ENCODE measurements around the gene RGS3.

The RGS3 gene

GRCh38 chr9:113631871-113632665, 168.5 kb downstream of the RGS3 start:
- no peak for ATAC-seq (ENCODE audit: low read depth)
- Histone ChIP-seq H3K36me3 (ENCODE audit: low read depth) (no peaks in the 10 kb centered on the region), H3K4me3 (ENCODE audit: severe bottlenecking) (no peak overlapping the region), H3K4me1 (ENCODE audit: insufficient read depth, poor library complexity, severe bottlenecking) (no peaks in the 10 kb centered on the region), H3K9me3 (ENCODE audit: severe bottlenecking) (no peaks in the 10 kb centered on the region), H3K27ac (ENCODE audit: poor library complexity, severe bottlenecking) (no peak overlapping the region), H3K27me3 (ENCODE audit: insufficient read depth, poor library complexity, severe bottlenecking) (no peaks in the 10 kb centered on the region)
- no peak for DNase-seq (ENCODE audit: low spot score)
- TF ChIP-seq, protein P1, sequence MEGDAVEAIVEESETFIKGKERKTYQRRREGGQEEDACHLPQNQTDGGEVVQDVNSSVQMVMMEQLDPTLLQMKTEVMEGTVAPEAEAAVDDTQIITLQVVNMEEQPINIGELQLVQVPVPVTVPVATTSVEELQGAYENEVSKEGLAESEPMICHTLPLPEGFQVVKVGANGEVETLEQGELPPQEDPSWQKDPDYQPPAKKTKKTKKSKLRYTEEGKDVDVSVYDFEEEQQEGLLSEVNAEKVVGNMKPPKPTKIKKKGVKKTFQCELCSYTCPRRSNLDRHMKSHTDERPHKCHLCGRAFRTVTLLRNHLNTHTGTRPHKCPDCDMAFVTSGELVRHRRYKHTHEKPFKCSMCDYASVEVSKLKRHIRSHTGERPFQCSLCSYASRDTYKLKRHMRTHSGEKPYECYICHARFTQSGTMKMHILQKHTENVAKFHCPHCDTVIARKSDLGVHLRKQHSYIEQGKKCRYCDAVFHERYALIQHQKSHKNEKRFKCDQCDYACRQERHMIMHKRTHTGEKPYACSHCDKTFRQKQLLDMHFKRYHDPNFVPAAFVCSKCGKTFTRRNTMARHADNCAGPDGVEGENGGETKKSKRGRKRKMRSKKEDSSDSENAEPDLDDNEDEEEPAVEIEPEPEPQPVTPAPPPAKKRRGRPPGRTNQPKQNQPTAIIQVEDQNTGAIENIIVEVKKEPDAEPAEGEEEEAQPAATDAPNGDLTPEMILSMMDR (IDR thresholded peaks at IDR 0.05; ENCODE audit: poor library complexity, severe bottlenecking), result no peak

DNA sequence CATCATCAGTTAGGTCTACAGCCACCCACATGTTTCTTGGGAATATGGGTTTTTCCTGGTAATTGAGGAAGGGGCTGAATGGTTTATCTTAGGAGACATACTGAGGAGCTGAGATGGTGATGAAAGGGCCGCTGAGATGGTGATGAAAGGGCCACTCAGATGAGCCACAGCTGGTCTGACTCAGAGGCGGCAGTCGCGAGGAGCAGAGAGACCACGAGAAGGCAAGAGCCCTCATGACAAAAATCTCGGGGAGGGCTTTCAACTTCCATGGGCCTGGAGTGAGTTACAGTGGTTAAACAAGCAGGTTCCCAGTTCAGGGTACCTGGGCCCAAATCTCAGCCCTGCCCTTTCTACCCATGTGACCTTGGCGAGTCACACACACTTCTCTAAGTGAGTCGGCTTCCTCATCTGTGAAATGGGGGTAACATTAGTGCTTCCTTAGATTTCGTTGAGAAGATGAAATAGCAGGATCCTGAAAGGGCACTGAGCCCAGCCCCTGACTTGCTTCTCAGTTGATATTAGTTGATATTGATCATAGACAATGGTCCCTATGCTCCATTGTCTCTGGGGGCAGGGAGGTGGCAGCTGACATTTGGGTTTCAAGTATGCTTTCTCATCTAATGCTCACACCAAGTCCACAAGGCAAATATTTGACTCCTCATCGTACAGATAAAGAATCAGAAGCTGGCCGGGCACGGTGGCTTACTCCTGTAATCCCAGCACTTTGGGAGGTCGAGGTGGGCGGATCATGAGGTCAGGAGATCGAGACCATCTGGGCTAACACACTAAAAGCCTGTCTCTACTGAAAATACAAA, 169.5 kb downstream of the RGS3 start:
- TF ChIP-seq, protein P1 (IDR thresholded peaks at IDR 0.05; ENCODE audit: poor library complexity, severe bottlenecking), result no peak
- Histone ChIP-seq H3K9me3 (ENCODE audit: severe bottlenecking) (no peaks in the 10 kb centered on the region), H3K4me3 (ENCODE audit: severe bottlenecking) (no peak overlapping the region), H3K4me1 (ENCODE audit: insufficient read depth, poor library complexity, severe bottlenecking) (no peaks in the 10 kb centered on the region), H3K27ac (ENCODE audit: poor library complexity, severe bottlenecking) (no peak overlapping the region), H3K27me3 (ENCODE audit: insufficient read depth, poor library complexity, severe bottlenecking) (no peaks in the 10 kb centered on the region), H3K36me3 (ENCODE audit: low read depth) (no peaks in the 10 kb centered on the region)
- DNase-seq (ENCODE audit: low spot score), result no peak
- no peak for ATAC-seq (ENCODE audit: low read depth)

DNA sequence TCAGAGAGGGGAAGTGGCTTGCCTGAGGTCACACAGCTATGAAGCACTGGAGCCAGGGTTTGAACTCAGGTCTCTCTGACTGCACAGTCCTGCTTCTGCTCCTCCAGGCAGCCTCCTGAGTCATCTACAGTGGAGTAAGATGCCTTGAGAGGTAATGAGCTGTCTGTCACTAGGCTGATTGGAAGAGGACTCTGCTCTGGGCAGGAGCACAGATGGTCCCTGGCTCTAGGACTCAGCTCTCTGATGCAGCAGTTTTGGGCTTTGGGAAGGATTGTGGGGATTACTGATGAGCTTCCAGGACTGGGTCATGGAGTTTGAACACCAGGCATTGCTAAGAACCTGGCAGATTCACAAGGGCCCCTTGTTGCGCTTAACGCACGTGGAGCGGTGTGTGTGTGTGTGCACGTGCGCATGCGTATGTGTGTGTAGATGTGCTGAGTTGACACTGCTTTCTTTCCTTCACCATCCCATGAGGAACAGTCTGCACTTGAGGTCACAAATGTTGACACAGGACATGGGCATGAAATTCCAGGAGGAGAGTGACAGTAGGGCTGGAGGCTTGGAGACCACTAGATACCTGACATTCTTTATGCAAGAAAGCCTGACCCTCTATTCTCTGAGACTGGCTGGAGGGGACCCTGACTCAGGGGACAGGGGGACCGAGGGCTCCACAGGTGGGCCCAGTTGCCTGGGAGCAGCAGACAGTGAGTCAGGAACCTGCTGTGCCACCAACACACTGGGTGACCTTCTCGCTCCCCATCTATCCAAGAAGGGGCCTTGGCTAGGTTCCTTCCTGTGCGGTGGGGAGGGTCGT, 170.5 kb downstream of the RGS3 start:
- ATAC-seq (ENCODE audit: low read depth), result no peak

GRCh38 chr9:113634596-113635515, 171.3 kb downstream of the RGS3 start:
- no peaks in the 10 kb centered on the region for H3K36me3 ChIP-seq (ENCODE audit: low read depth)
- no peaks in the 10 kb centered on the region for H3K9me3 ChIP-seq (ENCODE audit: severe bottlenecking)
- H3K4me3 ChIP-seq (ENCODE audit: severe bottlenecking), result no peak overlapping the region
- no peak overlapping the region for H3K27ac ChIP-seq (ENCODE audit: poor library complexity, severe bottlenecking)
- peak; percentile 9 for DNase-seq (ENCODE audit: low spot score)
- TF ChIP-seq, protein P1 (IDR thresholded peaks at IDR 0.05; ENCODE audit: poor library complexity, severe bottlenecking), result no peak
- no peak for ATAC-seq (ENCODE audit: low read depth)
- no peaks in the 10 kb centered on the region for H3K4me1 ChIP-seq (ENCODE audit: insufficient read depth, poor library complexity, severe bottlenecking)
- H3K27me3 ChIP-seq (ENCODE audit: insufficient read depth, poor library complexity, severe bottlenecking), result no peaks in the 10 kb centered on the region

More for the DNA sequence above, 170.5 kb downstream of the RGS3 start:
- TF ChIP-seq, protein P1 (IDR thresholded peaks at IDR 0.05; ENCODE audit: poor library complexity, severe bottlenecking), result no peak
- H3K36me3 ChIP-seq (ENCODE audit: low read depth), result no peaks in the 10 kb centered on the region
- H3K27me3 ChIP-seq (ENCODE audit: insufficient read depth, poor library complexity, severe bottlenecking), result no peaks in the 10 kb centered on the region
- H3K27ac ChIP-seq (ENCODE audit: poor library complexity, severe bottlenecking), result no peak overlapping the region
- no peaks in the 10 kb centered on the region for H3K4me1 ChIP-seq (ENCODE audit: insufficient read depth, poor library complexity, severe bottlenecking)
- no peak for DNase-seq (ENCODE audit: low spot score)
- no peaks in the 10 kb centered on the region for H3K9me3 ChIP-seq (ENCODE audit: severe bottlenecking)
- H3K4me3 ChIP-seq (ENCODE audit: severe bottlenecking), result no peak overlapping the region

Measured in RWPE2 (cell line).